IMR-90 (cell line): ENCODE data around the gene POU2AF1.

Source experiments
- BHLHE40 ChIP-seq: fragments of 150-350 bp; IDR thresholded peaks from 2 replicates; pipeline ENCODE4 v1.6.1; 2016; ENCODE audit warnings: mild to moderate bottlenecking, low read depth, low read length
- CTCF ChIP-seq: conservative IDR thresholded peaks from 2 replicates; pipeline ENCODE4 v1.5.1; 2012; ENCODE audit warnings: mild to moderate bottlenecking, low read depth, low read length, improper control_type of control experiment
- FOS ChIP-seq: fragments of 150-350 bp; IDR thresholded peaks from 2 replicates; pipeline ENCODE4 v1.6.1; 2016; ENCODE audit warnings: low read depth, low read length
- MAFK ChIP-seq: IDR thresholded peaks from 2 replicates; pipeline ENCODE4 v1.6.1; 2012; ENCODE audit warnings: low read depth, low read length, improper control_type of control experiment
- POLR2A ChIP-seq: IDR thresholded peaks from 2 replicates; pipeline ENCODE4 v1.6.1; 2012; ENCODE audit warnings: mild to moderate bottlenecking, low read depth, low read length
- RFX5 ChIP-seq: IDR thresholded peaks from 2 replicates; pipeline ENCODE4 v1.8.0; 2012; ENCODE audit warnings: low read depth, mild to moderate bottlenecking, low read length, moderate library complexity
- SMC3 ChIP-seq: fragments of 150-350 bp; IDR thresholded peaks from 2 replicates; pipeline ENCODE4 v1.6.1; 2016; ENCODE audit warnings: low read depth, mild to moderate bottlenecking, antibody characterized with exemption, low read length, moderate library complexity
- TF ChIP-seq, protein P1 (sequence below): fragments of 150-350 bp; IDR thresholded peaks from 2 replicates; pipeline ENCODE4 v1.6.1; 2017; ENCODE audit warnings: mild to moderate bottlenecking, antibody characterized with exemption, low read length, low read depth

- TF ChIP-seq CTCF (no peak), RFX5 (no peak), POLR2A (no peak), BHLHE40 (no peak), MAFK (no peak), SMC3 (no peak), FOS (no peak)
- TF ChIP-seq, protein P1, sequence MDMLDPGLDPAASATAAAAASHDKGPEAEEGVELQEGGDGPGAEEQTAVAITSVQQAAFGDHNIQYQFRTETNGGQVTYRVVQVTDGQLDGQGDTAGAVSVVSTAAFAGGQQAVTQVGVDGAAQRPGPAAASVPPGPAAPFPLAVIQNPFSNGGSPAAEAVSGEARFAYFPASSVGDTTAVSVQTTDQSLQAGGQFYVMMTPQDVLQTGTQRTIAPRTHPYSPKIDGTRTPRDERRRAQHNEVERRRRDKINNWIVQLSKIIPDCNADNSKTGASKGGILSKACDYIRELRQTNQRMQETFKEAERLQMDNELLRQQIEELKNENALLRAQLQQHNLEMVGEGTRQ = no peak
Measured at GRCh38 chr11:111395749-111396148, 16.7 kb upstream of the POU2AF1 start.
